Measurements from ENCODE around the gene ACACA.

DNA sequence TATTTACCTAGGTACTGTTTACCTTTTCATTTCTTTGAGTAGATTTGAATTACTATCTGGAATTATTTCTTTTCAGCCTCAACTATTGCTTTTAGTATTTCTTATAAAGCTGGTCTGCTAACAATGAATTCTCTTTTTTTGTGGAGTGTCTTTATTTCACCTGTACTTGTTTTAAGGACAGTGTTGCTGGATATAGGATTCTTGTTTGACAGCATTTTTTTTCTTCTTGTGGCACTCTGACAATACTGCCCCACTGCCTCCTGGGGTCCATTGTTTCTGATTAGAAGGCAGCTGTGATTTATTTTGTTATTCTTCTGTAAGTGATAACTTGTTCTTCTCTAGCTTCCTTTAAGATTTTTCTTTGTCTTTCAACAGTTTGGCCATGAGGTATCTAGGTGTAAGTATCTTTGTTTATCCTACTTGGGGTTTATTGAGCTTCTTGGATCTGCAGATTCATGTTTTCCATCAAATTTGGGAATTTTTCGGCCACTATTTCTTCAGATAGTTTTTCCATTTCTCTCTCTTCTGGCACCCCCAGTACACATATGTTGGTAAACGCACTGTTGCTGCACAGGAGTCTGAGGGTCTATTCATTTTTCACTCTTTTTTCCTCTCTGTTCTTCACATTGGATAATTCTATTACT lies 327.4 kb downstream of the ACACA start:
- TF ChIP-seq, protein P1, sequence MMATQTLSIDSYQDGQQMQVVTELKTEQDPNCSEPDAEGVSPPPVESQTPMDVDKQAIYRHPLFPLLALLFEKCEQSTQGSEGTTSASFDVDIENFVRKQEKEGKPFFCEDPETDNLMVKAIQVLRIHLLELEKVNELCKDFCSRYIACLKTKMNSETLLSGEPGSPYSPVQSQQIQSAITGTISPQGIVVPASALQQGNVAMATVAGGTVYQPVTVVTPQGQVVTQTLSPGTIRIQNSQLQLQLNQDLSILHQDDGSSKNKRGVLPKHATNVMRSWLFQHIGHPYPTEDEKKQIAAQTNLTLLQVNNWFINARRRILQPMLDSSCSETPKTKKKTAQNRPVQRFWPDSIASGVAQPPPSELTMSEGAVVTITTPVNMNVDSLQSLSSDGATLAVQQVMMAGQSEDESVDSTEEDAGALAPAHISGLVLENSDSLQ (IDR thresholded peaks at IDR 0.05) = no peak
- no peak for TF ChIP-seq SUZ12 (IDR thresholded peaks at IDR 0.05)
- no peak for TF ChIP-seq FOXM1 (IDR thresholded peaks at IDR 0.05; ENCODE audit: borderline replicate concordance)
- TF ChIP-seq BHLHE40 (IDR thresholded peaks at IDR 0.05; ENCODE audit: borderline replicate concordance) = no peak
- TF ChIP-seq NFRKB (IDR thresholded peaks at IDR 0.05) = no peak
- TF ChIP-seq TARDBP (IDR thresholded peaks at IDR 0.05) = no peak
- TF ChIP-seq SP1 (IDR thresholded peaks at IDR 0.05) = no peak
- no peak for TF ChIP-seq FOXK2 (IDR thresholded peaks at IDR 0.05)

All from HEK293T (cell line).